HG02571 (cell line): ENCODE results near the gene IL12B.
"Not testable (repeated sequence)": the region's sequence is repeated elsewhere in the genome, so short reads cannot be mapped to it uniquely, and the experiment has no call there.

Experiments
- ATAC-seq: cut with Tn5 transposase; IDR thresholded peaks from one replicate; pipeline ENCODE4 v1.9.1; 2021; ENCODE audit warnings: mild to moderate bottlenecking, moderate library complexity; ENCODE audit not compliant: unreplicated experiment

IL12B gene

DNA sequence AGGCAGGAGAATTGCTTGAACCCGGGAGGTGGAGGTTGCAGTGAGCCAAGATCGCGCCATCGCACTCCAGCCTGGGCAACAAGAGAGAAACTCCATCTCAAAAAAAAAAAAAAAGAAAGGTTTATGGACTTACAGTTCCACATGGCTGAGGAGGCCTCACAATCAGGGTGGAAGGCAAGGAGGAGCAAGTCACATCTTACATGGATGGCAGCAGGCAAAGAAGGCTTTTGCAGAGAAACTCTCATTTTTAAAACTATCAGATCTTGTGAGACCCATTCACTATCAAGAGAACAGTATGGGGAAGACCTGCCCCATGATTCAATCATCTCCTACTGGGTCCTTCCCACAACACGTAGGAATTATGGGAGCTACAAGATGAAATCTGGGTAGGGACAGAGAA lies 33.0 kb downstream of the IL12B start:
- ATAC-seq = not testable (repeated sequence)

DNA sequence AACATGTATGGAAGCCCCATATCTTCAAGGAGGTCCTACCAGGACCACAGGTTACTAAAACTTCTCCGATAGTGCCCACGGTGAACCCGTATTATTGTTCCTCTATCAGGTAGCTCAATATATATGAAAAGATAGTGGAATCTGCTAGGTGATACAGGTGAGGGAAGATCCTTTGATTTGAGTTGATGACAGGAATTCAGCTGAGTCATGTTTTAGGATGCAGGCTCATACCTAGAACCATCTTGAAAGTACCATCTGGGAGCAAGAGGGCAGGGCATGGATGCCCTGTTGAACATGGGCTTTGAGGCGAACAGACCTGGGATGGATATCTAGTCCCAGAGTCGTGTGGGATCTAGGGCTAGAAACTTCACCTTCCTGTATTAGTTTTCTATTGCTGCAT lies 35.4 kb downstream of the IL12B start:
- ATAC-seq = no peak

DNA sequence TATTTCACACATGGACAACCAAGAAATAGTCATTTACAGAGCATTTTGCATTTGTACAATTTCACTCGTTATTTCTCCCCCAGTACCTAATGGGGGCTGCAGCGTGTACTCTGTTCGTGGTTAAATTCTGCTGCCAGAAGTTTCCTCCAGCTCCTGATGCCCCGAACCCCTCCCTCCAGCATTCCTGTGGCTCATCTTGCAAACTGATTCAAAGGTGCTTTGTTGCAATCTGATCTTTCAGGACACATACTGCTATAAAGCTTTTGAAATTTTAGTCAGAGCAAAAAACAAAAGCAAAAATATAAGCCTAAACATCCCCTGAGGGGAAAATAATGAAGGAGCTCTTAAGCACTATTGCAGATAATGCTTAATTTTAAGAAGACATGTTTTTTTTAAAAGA lies 39.5 kb downstream of the IL12B start:
- ATAC-seq = no peak

DNA sequence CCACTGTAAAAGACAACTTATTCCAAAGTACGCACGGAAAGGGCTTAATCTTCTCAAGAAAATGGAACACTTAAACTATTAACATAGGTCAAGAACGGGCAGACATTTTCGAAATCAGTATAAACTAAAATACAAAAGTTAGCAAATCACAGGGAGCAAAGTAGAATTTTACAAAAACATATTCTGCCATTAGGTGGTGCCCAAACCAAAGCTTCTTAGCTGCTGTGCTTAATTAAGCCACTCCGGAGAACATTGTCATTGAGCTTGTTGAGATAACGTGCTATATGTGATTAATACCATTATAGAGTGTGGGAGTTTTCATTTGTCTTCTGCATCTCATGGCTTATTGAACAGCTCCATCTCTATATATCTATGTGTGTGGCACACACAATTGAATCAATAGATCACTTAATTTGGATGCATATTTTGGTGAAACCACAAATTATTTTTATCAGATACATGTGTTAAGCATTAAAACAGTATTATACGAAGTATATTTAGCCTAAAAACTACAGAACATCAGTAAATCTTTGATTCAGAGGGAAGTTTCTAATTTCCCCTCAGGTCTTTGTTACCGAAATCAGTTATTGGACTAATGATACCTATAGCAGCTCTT lies 43.8 kb downstream of the IL12B start:
- no peak for ATAC-seq

DNA sequence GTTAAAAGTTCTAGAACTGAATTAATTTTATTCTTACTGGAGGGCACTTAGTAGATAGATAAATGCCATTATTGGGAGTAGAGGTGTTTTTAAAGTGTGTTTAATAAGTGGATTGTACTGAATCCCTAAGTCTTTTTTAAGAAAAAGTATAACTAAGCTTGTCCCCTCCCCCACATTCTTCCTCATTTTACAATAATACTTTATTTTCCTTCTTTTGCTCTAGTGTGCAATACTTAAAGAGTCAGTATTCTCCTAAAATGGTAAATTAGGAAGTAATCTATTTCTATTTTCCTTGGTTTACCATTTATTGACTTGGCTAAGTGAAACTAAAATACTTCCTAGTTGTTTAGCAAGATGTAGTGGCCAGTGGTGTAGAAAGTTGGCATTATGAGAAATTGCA lies 55.6 kb downstream of the IL12B start:
- ATAC-seq = no peak

GRCh38 chr5:159273923-159274322 lies 56.4 kb downstream of the IL12B start:
- ATAC-seq = no peak

- no peak for ATAC-seq
Measured at GRCh38 chr5:159269723-159270122, 60.6 kb downstream of the IL12B start.

DNA sequence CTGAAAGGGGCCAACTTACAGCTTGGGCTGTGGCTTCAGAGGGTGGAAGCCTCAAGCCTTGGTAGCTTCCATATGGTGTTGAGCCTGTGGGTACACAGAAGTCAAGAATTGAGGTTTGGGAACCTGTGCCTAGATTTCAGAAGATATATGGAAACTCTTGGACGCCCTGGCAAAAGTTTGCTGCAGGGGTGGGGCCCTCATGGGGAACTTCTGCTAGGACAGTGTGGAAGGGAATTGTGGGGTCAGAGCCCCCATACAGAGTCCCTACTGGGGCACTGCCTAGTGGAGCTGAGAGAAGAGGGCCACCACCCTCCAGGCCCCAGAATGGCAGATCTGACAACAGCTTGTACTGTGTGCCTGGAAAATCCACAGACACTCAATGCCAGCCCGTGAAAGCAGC lies 63.5 kb downstream of the IL12B start:
- ATAC-seq = not testable (repeated sequence)
